CD14-positive monocyte (primary cell): ENCODE data around the gene KIF3B. TPM values are rescaled to one million over a fixed set of nuclear protein-coding genes. Genes with fewer than 3 reads are reported as not detected.
"Not testable (repeated sequence)": the region's sequence is repeated elsewhere in the genome, so short reads cannot be mapped to it uniquely, and the experiment has no call there.

Experiments used
- DNase-seq, 3 donors: peaks; one replicate each; pipeline ENCODE4 v3.0.0-alpha.2; 2011 to 2022
- H2AFZ ChIP-seq: 2 replicates; pipeline ENCODE4 v1.6.0; 2012; ENCODE audit warnings: mild to moderate bottlenecking, low read depth, low read length, inconsistent platforms; ENCODE audit not compliant: insufficient read depth, poor library complexity, severe bottlenecking
- H3K27ac ChIP-seq, 2 donors: 1 replicate in 1 of 2; 2 replicates in 1 of 2; pipeline ENCODE4 v1.5.1; 2012 to 2013; ENCODE audit warnings: low read length in 2 of 2, control low read depth in 1 of 2, inconsistent platforms in 1 of 2, low read depth in 1 of 2, mild to moderate bottlenecking in 1 of 2
- H3K27me3 ChIP-seq, 2 donors: one replicate each; pipeline versions ENCODE4 v1.6.0 to v1.6.1; 2011 to 2013; ENCODE audit warnings: low read length in 2 of 2; ENCODE audit not compliant: control insufficient read depth in 2 of 2, insufficient read depth in 2 of 2
- H3K36me3 ChIP-seq, 2 donors: replicated peaks in 1 of 2; 1 replicate in 1 of 2; 2 replicates in 1 of 2; pipeline versions ENCODE4 v1.5.1 to v1.6.1; 2012 to 2013; ENCODE audit warnings: low read length in 2 of 2, control low read depth in 1 of 2, inconsistent platforms in 1 of 2, mild to moderate bottlenecking in 1 of 2; ENCODE audit not compliant: insufficient read depth in 2 of 2, control insufficient read depth in 1 of 2
- H3K4me1 ChIP-seq, 2 donors: 1 replicate in 1 of 2; 2 replicates in 1 of 2; pipeline versions ENCODE4 v1.5.1 to v1.6.1; 2012 to 2013; ENCODE audit warnings: low read length in 2 of 2, control low read depth in 1 of 2, inconsistent platforms in 1 of 2, mild to moderate bottlenecking in 1 of 2, moderate library complexity in 1 of 2; ENCODE audit not compliant: insufficient read depth in 2 of 2, control insufficient read depth in 1 of 2
- H3K4me2 ChIP-seq: replicated peaks from 2 replicates; pipeline ENCODE3; 2012; ENCODE audit warnings: low read length, moderate library complexity, mild to moderate bottlenecking; ENCODE audit not compliant: poor library complexity, severe bottlenecking; ENCODE audit errors: extremely low read depth
- H3K4me3 ChIP-seq, 3 experiments: fragments of 200-600 bp in 1 of 3; sonication (generic) in 1 of 3; replicated peaks in 1 of 3; 1 replicate in 2 of 3; 2 replicates in 1 of 3; pipeline ENCODE4 v1.5.1; 2011 to 2013; ENCODE audit warnings: low read length in 3 of 3, mild to moderate bottlenecking in 3 of 3, control low read depth in 2 of 3, low read depth in 2 of 3, inconsistent platforms in 1 of 3, moderate library complexity in 1 of 3
- H3K79me2 ChIP-seq: 2 replicates; pipeline ENCODE4 v1.6.0; 2012; ENCODE audit warnings: mild to moderate bottlenecking, control low read depth, inconsistent platforms, low read length, moderate library complexity; ENCODE audit not compliant: insufficient read depth
- H3K9ac ChIP-seq: 2 replicates; pipeline ENCODE4 v1.6.0; 2017; ENCODE audit warnings: low read length, mild to moderate bottlenecking; ENCODE audit not compliant: insufficient read depth, poor library complexity, severe bottlenecking
- H3K9me3 ChIP-seq, 2 donors: replicated peaks in 1 of 2; 1 replicate in 1 of 2; 2 replicates in 1 of 2; pipeline versions ENCODE4 v1.5.1 to v1.6.1; 2012 to 2013; ENCODE audit warnings: low read length in 2 of 2, control low read depth in 1 of 2; ENCODE audit not compliant: control insufficient read depth in 1 of 2, insufficient read depth in 1 of 2
- H4K20me1 ChIP-seq: 2 replicates; pipeline ENCODE4 v1.6.0; 2012; ENCODE audit warnings: mild to moderate bottlenecking, low read length, control low read depth, moderate library complexity; ENCODE audit not compliant: insufficient read depth
- H3K27ac Mint-ChIP-seq, 7 donors: one replicate each; pipeline ENCODE4 v1.8.0; 2020; ENCODE audit warnings: mild to moderate bottlenecking in 7 of 7, mixed read lengths in 7 of 7, moderate library complexity in 6 of 7, inconsistent platforms in 2 of 7
- H3K27me3 Mint-ChIP-seq, 3 donors: one replicate each; pipeline ENCODE4 v1.8.0; 2021 to 2022; ENCODE audit warnings: low read depth in 3 of 3, mild to moderate bottlenecking in 3 of 3, mixed read lengths in 3 of 3, moderate library complexity in 3 of 3, inconsistent platforms in 1 of 3
- H3K36me3 Mint-ChIP-seq, 2 donors: one replicate each; pipeline ENCODE4 v1.8.0; 2020; ENCODE audit warnings: mixed read lengths in 2 of 2, inconsistent platforms in 1 of 2, mild to moderate bottlenecking in 1 of 2
- H3K4me1 Mint-ChIP-seq: one replicate; pipeline ENCODE4 v1.8.0; 2020; ENCODE audit warnings: mild to moderate bottlenecking, mixed read lengths
- H3K4me3 Mint-ChIP-seq, 2 donors: one replicate each; pipeline ENCODE4 v1.8.0; 2020; ENCODE audit warnings: mild to moderate bottlenecking in 2 of 2, mixed read lengths in 2 of 2, moderate library complexity in 1 of 2
- H3K9me3 Mint-ChIP-seq, 7 donors: one replicate each; pipeline ENCODE4 v1.8.0; 2020 to 2022; ENCODE audit warnings: mixed read lengths in 7 of 7, mild to moderate bottlenecking in 6 of 7, moderate library complexity in 6 of 7, inconsistent platforms in 2 of 7
- CTCF ChIP-seq: fragments of 200-600 bp; IDR thresholded peaks from one replicate; pipeline ENCODE4 v1.8.0; 2022; ENCODE audit warnings: antibody characterized with exemption, mild to moderate bottlenecking
- WGBS: methylation state at CpG from one replicate; pipeline ENCODE4 v1.1.5; 2013; ENCODE audit warnings: missing lambda C conversion rate; ENCODE audit not compliant: insufficient coverage; 5-methylcytosine and 5-hydroxymethylcytosine counted together
- intact Hi-C, 2 donors: fragments of 100-400 bp; cut with micrococcal nuclease; formaldehyde crosslinking; loops; one replicate each; pipeline versions ENCODE4 v1.15.0 to v1.15.1; 2023
- polyA plus RNA-seq, 3 donors: library from polyadenylated mRNA; depleted of rRNA in 1 of 3; unstranded in 2 of 3; stranded (reverse) in 1 of 3; fragments of 300-500 nt in 2 of 3; fragments of >200 nt in 1 of 3; fragmentation: Illumina TruSeq in 2 of 3; gene quantifications; 1 replicate in 2 of 3; 2 replicates in 1 of 3; pipeline ENCODE4 v1.2.3, GENCODE V29; 2012 to 2021

The KIF3B gene
- polyA plus RNA-seq, 3 donors = 1.5 to 7.5 (median 3.4) TPM

- no peaks in the 10 kb centered on the region for H3K79me2 ChIP-seq
- peak overlapping the region in 1 of 7 donors; percentile 30 for H3K27ac Mint-ChIP-seq
- intact Hi-C loops = no loop called here
- H3K9me3 Mint-ChIP-seq = peaks cover 0 to 3% (median 0%) of the 10 kb centered on the region in 7 donors
- TF ChIP-seq CTCF = no peak
- H3K4me3 Mint-ChIP-seq = no peak overlapping the region
- no peak overlapping the region for H2AFZ ChIP-seq
- no peaks in the 10 kb centered on the region for H3K36me3 ChIP-seq
- H3K9ac ChIP-seq = no peak overlapping the region
- H3K4me2 ChIP-seq = no peak overlapping the region
- H3K4me1 Mint-ChIP-seq = peaks cover 30% of the 10 kb centered on the region
- peaks cover 0 to 2% of the 10 kb centered on the region in 2 donors for H3K36me3 Mint-ChIP-seq
- no peaks in the 10 kb centered on the region for H4K20me1 ChIP-seq
- 100% methylated on average over 2 of the region's 3 CpGs for WGBS
- no peak overlapping the region for H3K27ac ChIP-seq
- H3K4me1 ChIP-seq = peaks cover 10 to 28% of the 10 kb centered on the region in 2 donors
- DNase-seq = no peak
- no peak overlapping the region for H3K4me3 ChIP-seq
- H3K9me3 ChIP-seq = no peaks in the 10 kb centered on the region
- H3K27me3 ChIP-seq = no peaks in the 10 kb centered on the region
- peaks cover 4 to 6% (median 4%) of the 10 kb centered on the region in 3 donors for H3K27me3 Mint-ChIP-seq
Measured at GRCh38 chr20:32251470-32251869, 26.0 kb upstream of the KIF3B start.

- Histone ChIP-seq H3K27me3 (no peaks in the 10 kb centered on the region), H3K36me3 (no peaks in the 10 kb centered on the region), H3K79me2 (no peaks in the 10 kb centered on the region), H3K9ac (no peak overlapping the region), H3K27ac (no peak overlapping the region), H3K4me2 (no peak overlapping the region), H4K20me1 (no peaks in the 10 kb centered on the region), H2AFZ (no peak overlapping the region), H3K4me3 (no peak overlapping the region), H3K4me1 (peaks cover 13 to 28% of the 10 kb centered on the region in 2 donors), H3K9me3 (no peaks in the 10 kb centered on the region)
- peaks cover 0 to 3% (median 0%) of the 10 kb centered on the region in 7 donors for H3K9me3 Mint-ChIP-seq
- H3K36me3 Mint-ChIP-seq = peaks cover 0 to 2% of the 10 kb centered on the region in 2 donors
- peaks cover 4 to 6% (median 4%) of the 10 kb centered on the region in 3 donors for H3K27me3 Mint-ChIP-seq
- intact Hi-C loops = no loop called here
- no peak for DNase-seq
- H3K4me3 Mint-ChIP-seq = no peak overlapping the region
- no peak overlapping the region for H3K27ac Mint-ChIP-seq
- no peak for TF ChIP-seq CTCF
- 98% methylated on average over 6 of the region's 6 CpGs for WGBS
- H3K4me1 Mint-ChIP-seq = peaks cover 35% of the 10 kb centered on the region
Measured at GRCh38 chr20:32252189-32252588, 25.3 kb upstream of the KIF3B start.

- DNase-seq, H3K4me2 ChIP-seq, intact Hi-C loops, H3K79me2 ChIP-seq, H3K27ac Mint-ChIP-seq, H2AFZ ChIP-seq, H3K9me3 ChIP-seq, H3K9ac ChIP-seq, H3K4me3 ChIP-seq, H3K36me3 Mint-ChIP-seq, H3K36me3 ChIP-seq, H3K27me3 Mint-ChIP-seq, H3K4me3 Mint-ChIP-seq, H3K4me1 Mint-ChIP-seq, H3K27ac ChIP-seq, H3K9me3 Mint-ChIP-seq, H3K27me3 ChIP-seq, H3K4me1 ChIP-seq, H4K20me1 ChIP-seq: not testable (repeated sequence)
- 96% methylated on average over 6 of the region's 10 CpGs for WGBS
Measured at GRCh38 chr20:32260973-32261372, 16.5 kb upstream of the KIF3B start.
